Kidney glomerular epithelial cell (primary cell): Measurements from ENCODE around the gene TRPM1.
A peak's percentile ranks its signal among the peaks of the same experiment; 100 is the strongest.

Experiments used
- DNase-seq: peaks from one replicate; lab custom pipeline; 2025; lab: John Stamatoyannopoulos, UW

The TRPM1 gene

DNA sequence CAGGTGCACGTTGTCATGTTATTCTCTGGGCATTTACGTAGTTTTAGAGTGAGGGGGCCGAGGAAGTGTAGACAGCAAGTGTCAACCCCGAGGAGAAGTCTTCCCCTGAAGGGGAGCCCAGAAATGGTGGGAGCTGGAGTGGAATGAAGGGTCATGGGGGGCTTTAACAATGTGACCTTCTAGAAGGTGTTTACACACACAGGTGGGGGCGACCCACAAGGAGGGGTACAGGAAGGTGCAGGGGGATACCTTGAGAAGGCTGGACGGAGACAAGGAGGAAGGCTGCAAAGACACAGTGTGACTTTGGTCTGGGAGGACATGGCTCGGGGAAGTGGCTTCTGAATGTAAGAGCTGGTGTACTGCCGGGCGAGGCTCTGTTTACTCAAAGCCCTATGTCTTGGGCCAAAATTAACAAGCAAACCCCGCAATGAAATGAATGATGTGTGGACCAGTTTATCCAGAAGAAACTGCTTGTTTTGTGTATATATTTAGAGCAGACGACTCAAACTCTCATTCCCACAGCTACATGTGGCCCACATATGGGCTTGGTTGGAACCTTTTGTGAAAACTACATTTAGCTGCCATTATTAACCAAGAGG lies 18.7 kb downstream of the TRPM1 start:
- DNase-seq: no peak

GRCh38 chr15:31081588-31082250 lies 19.8 kb downstream of the TRPM1 start:
- no peak for DNase-seq

GRCh38 chr15:31081056-31081455 lies 20.5 kb downstream of the TRPM1 start:
- DNase-seq: no peak

DNA sequence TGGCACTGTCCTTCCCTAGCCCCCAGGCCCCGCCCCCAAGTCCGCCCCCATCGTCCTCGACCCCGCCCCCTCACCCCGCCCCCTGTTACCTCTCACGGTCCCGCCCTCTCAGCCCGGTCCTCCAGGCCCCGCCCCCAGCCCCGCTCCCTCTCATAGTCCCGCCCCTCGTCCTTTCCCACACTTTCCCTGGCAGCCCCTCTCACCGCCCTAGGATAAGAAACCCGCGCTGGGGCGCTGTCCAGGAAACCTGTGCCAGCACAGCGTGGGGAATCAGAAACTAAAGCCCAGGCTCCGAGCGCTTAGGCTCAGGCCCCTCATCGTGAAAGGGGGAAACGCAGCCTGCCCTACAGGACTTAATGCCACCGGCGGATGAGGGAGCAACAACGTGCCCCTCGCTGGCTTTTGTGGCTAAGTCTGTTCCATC lies 20.9 kb downstream of the TRPM1 start:
- no peak for DNase-seq

- no peak for DNase-seq
Measured at GRCh38 chr15:31079519-31079918, 22.0 kb downstream of the TRPM1 start.

- no peak for DNase-seq
Measured at GRCh38 chr15:31078471-31078870, 23.1 kb downstream of the TRPM1 start.

GRCh38 chr15:31077941-31078340 lies 23.6 kb downstream of the TRPM1 start:
- no peak for DNase-seq

DNA sequence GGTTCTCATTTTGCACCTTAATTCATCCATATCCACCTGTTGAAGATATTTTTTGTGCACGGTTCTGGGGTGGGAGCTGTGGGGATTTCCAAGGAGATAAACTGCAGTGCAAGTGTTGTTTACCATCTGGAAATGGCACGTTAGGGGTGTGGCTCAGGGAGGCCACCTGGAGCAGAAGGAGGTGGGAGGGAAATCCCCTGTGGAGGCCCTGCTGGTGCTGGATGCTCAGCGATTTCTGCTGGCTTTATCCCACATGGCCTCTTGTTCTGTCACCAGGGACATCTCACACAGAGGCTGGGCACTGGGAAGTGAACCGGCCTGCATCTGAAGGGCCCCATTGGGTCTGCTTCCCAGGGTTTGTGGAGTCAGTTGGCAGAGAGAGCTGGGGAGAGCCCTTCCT lies 24.3 kb downstream of the TRPM1 start:
- DNase-seq: no peak

DNA sequence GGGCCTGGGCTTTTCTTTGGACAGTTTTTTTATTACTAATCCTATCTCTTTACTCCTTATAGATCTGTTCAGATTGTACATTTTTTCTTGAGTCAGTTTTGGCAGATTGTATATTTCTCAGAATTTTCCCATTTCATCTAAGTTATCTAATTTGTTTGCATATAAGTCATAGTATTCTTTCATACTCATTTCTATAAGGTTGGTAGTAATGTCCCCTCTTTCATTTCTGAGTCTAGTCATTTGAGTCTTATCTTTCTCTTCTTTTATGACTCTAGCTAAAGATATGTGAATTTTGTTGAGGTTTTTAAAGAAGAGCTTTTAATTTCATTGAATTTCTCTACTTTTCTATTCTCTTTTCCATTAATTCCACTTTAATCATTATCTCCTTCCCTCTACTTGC lies 27.2 kb downstream of the TRPM1 start:
- DNase-seq: no peak

- DNase-seq: no peak
Measured at GRCh38 chr15:31070867-31071266, 30.7 kb downstream of the TRPM1 start.

GRCh38 chr15:31069360-31070000 lies 32.0 kb downstream of the TRPM1 start:
- no peak for DNase-seq

DNA sequence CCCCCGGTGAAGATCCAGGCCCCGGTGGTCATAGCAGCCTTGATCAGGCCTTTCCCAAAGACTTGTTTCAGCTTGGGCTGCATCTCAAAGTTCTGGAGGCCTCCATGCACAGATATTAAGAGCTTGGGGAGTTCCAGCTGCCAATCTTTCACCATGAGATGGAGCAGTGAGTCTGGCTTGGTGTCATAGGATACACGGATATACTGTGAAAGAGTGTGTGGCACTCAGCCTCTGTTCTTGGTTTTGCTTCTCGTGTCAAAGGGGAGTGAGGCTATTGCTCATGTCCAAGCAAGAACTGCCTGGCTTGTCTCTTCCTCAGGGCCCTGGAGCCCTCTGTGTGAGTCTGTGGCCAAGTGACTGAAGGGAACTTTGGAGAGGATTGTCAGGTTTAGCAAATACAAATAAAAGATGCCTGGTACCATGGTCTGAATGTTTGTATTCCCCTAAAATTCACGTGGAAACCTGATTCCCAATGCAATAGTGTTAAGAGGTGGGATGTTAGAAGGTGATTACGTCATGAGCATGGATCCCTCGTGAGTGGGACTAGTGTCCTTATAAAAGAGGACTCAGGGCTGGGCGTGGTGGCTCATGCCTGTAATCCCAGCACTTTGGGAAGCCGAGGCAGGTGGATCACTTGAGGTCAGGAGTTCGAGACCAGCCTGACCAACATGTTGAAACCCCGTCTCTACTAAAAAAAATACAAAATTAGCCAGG lies 33.5 kb downstream of the TRPM1 start:
- no peak for DNase-seq

- no peak for DNase-seq
Measured at GRCh38 chr15:31065824-31066223, 35.7 kb downstream of the TRPM1 start.

GRCh38 chr15:31062911-31063310 lies 38.6 kb downstream of the TRPM1 start:
- no peak for DNase-seq

GRCh38 chr15:31062310-31062847 lies 39.1 kb downstream of the TRPM1 start:
- no peak for DNase-seq

DNA sequence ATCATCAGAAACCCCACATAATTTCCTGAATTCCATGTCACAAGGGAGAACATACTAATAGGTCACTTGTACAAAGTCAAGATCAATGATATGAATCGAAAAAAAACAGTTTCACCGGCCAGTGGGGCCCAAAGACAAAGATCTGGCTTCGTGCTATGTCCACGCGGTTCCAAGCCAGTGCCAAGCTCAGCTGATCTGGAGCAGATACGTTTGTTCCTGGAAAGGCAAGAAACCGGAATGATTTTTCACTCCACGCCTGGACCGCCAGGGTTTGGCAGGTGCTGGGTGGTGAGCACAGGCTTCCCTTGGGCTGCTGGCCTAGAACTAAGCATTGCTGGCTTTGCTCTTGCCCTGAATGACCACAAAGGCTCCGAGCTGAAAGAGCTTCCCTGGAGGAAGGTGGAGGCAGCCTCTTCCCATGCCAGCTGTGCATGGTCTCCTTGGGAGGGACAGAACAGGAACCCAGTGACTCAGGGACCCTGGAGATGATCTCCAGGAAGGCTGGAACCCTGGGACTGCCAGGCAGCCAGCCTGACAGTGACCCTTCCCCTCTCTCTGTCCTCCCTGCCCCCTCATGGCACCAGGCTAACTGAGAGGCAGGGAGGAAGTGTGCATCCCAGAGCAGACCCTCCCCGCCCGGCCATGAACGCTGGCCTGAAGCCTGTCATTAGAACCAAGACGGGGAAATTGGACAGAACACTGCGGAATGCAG lies 40.9 kb downstream of the TRPM1 start:
- DNase-seq: peak; percentile 7

DNA sequence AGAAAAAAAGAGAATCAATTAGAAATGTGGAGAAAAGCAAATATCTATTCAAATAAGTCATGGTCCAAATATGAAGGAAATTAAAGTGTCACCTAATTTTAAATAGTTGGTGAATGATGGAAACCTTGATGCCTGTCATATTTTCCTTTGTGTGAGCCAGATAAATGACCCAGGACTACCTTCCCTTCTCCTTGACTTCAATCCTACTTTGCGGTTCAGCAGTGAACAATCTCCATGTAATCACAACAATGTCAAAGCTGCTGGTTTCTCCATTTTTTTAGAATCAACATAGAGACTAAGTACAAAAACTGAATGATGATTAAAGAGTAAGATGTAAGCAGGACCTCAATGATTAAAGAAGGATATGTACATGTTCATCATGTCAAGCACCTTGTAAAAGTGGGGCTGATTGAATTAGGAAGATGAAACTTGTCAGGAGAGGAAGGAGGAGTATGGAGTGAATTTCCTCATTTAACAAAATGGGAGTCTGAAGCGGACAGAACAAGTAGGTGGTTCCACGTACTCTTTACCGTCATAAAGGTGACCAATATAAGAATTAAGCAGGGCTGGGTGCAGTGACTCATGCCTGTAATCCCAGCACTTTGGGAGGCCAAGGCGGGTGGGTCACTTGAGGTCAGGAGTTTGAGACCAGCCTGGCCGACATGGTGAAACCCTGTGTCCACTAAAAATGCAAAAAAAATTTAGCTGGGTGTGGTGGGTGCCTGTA lies 43.1 kb downstream of the TRPM1 start:
- DNase-seq: no peak

- DNase-seq: no peak
Measured at GRCh38 chr15:31051496-31052080, 49.9 kb downstream of the TRPM1 start.

DNA sequence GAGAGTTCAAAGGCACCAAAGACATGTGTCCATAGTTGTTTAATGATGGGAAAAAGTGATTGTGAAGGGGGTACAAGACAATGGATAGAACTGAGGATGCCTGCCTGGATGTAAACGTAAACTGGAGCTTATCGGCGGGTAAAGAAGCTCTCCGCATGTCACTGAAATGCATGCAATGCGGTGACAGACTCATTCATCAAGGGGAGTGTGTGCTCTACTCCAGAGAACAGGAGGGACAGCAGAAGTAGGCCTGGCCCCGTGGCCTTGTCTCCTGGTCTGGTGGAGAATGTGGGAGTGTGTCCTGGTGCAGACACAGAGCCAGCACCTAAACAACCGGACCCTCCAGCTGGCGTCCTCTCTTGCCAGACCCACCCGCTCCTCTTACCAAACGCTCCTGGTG lies 50.6 kb downstream of the TRPM1 start:
- no peak for DNase-seq

DNA sequence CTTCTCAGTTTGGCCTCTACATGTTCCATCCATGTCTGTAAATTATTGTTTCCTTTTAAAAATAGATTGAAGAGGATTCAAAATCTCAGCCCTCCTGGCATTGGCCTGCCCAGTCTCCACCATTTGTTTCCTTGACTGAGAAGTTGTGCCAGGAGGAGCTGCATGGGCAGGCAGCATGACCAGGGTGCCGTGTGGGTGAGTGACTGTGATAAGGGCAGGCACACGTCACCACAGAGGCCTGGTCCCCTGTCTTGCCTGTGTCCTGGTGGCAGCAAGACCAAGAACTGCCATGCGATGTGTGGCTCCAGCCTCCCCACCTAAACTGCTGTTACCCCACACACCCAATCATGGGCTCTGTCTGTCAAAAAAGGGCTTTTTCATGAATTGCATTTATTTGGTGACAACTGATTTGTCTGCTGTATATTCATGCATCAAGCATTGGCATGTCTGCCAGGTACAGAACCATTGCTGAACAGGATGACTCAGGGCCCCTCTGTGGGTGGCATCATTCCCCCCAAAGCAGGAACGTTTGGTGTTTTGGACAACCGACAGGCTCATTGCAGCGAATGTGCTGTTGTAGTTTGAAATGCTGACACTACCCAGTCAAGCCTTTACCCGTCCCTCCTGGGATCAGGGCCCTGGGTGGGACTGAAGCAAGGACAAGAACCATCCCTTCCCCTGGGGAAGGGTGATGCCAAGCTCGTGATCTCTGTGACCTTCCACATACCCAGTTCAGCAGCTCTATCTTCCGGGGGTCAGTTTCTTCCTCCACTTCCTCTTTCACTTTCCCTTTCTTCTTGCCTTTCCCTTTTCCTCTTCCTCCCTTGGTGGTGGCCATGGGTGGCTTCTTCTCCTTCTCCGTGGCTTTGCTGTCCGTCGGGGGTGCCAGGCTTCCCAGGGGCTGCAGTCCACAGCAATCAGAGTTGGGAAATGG lies 51.6 kb downstream of the TRPM1 start:
- no peak for DNase-seq
